GM21786 (cell line): ENCODE results near the gene IGF2R.

Source experiments
- ATAC-seq: cut with Tn5 transposase; IDR thresholded peaks from one replicate; pipeline ENCODE4 v1.9.1; 2021; ENCODE audit not compliant: unreplicated experiment

Gene IGF2R

DNA sequence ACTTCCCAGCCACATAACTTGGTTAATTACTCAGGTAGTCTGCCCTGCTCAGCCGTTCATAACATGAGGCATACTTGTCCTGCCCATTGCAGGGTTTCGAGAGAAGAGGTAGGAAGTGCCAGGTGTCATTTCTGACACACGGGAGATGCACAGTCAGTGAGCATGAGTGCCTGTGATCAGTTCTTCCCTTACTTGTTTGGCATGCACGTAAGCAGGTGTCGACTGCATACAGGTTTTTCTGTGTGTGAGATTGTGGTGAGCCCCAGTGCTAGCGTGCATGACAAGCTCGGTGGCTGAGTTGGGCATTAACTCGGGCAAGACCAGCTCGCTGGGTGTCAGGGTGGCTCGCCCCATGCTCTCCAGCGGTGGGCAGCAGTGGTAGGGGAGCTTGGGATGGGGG is 101.5 kb downstream of the IGF2R start:
- no peak for ATAC-seq

DNA sequence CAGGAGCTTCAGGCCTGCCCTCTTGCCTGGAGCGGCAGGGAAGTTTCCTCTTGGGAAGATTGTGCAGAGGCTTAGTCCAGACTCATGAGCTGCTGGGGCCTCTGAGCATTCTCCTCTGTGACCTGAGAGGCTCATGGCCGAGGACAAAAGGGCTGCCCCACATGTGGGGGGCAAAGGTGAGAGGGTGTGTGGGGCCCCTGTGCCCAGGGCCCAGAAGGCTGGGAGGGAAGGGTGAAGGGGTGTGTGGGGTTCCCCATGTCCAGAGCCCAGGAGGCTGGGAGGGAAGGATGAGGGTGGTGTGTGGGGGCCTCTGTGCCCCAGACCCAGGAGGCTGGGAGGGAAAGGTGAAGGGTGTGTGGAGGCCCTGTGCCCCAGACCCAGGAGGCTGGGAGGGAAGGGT is 101.9 kb downstream of the IGF2R start:
- ATAC-seq: no peak

DNA sequence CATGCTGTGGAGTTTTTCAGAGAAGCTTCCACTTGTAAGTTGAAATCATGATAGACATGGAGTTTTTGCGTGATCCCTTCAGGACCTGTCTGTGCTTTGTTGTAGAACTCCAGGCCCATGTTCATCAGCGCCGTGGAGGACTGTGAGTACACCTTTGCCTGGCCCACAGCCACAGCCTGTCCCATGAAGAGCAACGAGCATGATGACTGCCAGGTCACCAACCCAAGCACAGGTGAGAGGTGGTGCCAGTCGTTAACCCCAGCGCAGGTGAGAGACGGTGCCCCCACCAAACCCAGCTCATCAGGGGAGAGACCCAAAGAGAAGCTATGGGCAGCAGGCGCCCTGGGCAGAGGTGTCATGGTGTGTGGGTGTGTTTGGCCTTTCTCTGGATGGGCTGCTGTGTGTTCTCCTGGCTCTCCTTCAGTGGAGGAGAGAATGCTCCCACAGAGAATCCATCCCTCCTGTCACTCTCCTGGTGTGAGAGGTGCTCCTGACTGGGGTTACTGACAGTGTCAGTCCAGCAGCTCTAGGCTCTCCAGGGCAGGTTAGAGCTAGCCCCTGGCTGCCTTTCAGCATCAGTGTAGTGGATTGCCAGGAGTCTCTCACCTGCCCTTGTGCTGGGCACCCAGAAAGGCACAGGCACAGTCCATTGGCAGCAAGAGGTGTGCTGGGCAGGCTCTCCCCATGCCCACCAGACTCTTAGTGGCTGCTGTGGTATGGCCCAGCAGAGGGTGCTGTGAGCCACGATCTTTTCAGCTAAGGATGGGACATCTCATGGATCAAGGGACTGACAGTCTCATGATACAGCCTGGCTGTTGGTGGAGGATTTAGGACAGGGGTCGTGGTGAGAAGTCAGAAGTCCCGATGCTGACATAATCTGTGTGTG is 103.2 kb downstream of the IGF2R start:
- no peak for ATAC-seq

DNA sequence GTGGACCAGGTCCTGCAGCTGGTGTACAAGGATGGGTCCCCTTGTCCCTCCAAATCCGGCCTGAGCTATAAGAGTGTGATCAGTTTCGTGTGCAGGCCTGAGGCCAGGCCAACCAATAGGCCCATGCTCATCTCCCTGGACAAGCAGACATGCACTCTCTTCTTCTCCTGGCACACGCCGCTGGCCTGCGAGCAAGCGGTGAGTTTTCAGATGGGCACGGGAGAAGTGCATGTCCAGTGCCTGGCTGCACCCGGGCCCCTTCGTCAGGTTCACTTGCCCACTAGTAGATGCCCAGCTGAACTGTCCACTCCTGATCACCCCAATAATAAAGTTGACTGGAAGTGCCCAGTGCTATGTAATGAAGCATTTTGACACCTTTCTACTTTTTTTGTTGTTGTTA is 104.4 kb downstream of the IGF2R start:
- ATAC-seq: no peak

DNA sequence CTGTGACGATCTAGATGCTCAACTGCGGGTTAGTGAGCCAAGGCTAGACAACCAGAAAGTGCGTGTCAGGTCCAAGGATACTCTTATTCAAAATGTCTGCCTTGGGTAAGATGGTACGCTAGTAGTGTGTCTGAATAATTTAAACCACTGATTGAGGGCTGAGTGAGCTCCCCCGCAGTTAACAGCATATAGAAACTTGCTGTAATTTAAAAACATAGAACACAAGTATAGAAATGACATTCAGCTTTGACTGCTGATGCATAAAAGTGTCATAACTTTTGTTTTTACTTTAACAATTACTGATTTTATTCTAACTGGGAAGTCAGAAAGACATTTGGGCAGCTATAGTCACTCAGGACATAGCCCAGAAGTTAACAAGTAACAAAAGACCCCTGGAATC is 107.1 kb downstream of the IGF2R start:
- no peak for ATAC-seq

DNA sequence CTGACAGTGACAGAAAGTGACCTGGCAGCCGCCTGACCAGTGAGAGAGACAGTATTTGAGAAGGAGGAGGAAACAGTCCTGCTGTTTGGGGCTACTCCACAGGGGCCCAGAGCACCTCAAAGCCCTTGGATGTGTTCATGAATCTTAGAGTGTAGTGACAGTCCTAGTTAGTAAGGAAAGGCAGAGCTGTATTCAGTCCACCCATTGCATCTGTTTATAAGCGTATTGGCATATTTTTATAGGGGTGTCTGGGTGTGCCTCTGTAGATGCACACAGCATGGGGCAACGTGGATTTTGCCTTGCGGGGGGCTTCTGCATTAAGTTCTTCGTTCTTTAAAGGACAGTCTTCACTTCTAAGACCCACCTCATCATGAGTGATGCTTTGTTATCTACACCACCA is 108.1 kb downstream of the IGF2R start:
- no peak for ATAC-seq

DNA sequence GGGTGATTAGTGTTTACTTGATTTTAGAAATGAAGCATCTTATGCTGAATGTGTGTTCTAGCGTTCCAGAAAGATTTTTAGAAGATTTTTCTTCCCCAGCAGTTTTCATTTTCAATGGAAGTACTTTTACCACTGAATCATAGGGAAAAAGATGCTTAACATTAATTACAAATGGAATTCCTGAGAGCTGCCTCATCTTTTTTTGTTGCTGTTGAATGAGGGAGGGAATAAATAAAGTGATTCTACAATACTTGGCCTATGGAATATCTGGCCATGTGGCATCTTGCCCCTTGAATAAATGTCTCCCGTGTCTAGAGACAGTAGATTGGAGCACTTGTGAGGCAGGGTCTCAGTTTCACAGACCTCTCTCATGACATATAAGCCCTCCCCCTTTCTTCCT is 108.6 kb downstream of the IGF2R start:
- no peak for ATAC-seq

DNA sequence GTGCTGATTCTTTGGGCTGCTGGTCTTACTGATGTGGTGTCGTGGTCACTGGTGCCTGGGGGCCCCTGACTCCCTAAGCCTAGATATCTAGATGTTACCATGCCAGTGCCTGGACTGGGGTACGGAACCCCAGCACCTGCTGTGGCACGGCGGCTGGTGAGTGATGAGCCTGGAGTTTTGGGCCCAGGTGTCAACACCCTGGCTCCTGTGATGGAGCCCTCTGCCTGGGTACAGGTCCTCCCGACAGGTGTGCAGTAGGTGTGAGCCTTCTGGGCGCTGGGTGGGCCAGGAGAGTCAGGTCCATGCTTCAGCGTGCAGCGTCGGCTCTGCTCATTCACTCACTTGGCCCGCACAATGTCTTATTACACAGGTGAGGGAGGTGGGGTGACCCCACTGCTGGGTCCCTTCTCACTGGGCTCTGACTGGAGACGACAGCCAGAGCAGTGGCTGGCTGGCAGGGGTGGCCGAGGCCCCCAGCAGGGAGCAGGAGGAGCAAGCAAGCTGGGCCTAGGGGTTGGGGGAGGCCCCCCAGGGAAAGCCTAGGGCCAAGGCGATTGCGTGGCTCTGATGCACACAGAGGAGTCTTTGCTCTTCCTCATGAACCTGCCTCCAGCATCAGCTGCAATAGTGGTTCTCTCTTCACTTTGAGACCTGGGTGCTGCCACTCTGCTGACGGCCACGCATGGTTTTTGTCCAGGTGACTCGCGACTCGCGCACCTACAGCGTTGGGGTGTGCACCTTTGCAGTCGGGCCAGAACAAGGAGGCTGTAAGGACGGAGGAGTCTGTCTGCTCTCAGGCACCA is 110.2 kb downstream of the IGF2R start:
- ATAC-seq: no peak

DNA sequence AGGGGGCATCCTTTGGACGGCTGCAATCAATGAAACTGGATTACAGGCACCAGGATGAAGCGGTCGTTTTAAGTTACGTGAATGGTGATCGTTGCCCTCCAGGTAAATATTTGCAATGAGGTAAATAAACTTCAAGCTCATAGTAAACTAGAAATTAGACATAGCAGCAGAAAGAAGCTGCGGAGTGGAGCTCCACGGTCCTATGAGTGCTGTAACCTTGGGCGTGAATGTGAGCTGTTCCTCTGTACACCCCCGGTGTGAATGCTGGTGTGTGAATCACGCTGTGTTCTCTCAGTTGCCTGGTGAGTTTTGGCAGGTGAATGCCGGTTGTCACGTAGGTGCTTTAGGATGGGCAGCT is 110.8 kb downstream of the IGF2R start:
- no peak for ATAC-seq

DNA sequence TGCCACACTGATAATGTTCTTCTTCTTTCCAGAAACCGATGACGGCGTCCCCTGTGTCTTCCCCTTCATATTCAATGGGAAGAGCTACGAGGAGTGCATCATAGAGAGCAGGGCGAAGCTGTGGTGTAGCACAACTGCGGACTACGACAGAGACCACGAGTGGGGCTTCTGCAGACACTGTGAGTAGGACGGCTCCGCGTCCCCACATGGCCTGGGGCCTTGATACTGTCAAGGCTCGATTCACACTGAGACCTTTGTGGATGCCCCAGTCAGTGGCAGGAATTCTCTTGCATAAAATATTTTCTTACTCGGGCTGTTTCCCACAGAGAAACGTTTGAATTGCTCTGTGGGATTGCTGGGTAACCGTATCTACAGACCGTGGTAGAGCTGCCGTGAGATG is 111.2 kb downstream of the IGF2R start:
- no peak for ATAC-seq

DNA sequence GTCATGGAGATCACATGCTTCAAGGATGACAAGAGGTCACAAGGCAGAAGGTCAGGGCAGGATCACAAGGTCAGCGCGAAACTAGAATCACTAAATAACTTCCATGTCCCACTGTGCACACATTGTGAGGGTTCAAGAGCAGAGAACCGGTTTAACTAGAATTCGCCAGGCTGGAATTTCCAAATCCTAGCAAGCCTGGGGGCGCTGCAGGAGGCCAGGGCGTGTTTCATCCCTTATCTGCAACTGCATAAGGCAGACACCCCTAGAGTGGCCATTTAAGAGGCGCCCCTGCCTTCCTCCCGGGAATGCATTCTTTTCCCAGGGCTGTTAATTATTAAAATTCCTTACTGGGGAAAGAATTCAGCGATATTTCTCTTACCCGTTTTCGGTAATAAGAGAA is 112.5 kb downstream of the IGF2R start:
- ATAC-seq: no peak

DNA sequence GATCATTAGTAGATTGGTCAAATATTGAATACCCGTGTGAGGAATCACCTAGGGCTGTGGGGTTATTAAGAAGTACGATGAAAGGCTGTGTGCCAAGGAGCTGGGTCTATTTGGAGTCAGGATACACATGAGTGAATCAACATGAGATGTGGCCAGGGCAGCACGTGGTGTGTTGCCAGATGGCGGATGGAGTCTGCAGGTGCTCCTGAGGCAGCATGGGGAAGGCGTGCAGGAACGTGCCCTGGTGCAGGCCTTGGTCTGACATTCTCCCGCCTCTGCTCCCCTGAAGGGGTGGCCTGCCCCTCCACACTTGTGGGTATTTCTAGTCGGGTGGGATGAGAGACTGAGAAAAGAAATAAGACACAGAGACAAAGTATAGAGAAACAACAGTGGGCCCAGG is 113.7 kb downstream of the IGF2R start:
- ATAC-seq: no peak

DNA sequence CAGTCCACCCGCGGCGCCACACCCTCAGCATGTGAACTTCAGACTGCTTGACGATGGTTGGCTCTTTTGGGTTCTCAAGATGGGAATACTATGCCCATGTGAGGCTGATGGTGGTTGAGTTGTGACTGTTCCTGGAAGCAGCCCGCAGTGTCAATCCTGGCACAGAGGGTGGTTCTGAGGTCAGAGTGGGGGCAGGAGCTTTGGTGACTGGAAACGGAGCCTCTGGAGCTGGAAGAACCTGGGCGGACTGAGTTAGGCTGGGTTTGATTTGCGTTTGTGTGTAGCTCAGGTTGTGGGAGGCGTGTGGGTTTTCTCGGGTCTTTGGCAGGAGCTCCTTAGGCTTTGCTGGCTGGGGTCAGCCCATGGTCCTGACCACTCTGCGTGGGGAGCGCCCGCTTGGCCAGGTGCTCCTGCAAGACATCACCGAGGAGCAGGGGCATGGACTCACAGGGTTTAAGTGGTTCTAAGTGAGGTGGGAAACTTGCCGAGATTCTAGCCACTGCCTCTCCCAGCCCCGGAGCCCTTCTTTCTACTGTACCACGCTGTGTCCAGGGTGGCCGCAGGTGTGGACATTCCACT is 115.4 kb downstream of the IGF2R start:
- no peak for ATAC-seq

DNA sequence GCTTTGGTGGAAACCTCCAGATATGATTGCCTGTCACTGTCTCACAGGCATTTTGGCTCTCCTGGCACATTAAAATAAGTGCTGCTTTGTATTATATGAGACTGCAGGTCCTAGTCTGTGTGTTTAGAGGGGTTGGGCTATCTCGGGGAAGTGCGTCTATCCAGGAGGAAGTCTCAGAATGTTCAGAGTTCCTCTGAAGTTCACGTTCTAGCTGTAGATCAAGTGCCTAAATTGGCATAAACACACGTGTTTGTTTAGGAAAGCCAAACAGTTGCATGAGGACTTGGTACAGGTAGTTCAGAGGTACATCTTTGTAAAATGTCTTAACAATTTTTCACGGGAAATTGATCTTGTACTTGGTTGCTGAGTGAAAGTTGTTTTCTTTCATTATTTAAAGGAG is 116.3 kb downstream of the IGF2R start:
- ATAC-seq: no peak

DNA sequence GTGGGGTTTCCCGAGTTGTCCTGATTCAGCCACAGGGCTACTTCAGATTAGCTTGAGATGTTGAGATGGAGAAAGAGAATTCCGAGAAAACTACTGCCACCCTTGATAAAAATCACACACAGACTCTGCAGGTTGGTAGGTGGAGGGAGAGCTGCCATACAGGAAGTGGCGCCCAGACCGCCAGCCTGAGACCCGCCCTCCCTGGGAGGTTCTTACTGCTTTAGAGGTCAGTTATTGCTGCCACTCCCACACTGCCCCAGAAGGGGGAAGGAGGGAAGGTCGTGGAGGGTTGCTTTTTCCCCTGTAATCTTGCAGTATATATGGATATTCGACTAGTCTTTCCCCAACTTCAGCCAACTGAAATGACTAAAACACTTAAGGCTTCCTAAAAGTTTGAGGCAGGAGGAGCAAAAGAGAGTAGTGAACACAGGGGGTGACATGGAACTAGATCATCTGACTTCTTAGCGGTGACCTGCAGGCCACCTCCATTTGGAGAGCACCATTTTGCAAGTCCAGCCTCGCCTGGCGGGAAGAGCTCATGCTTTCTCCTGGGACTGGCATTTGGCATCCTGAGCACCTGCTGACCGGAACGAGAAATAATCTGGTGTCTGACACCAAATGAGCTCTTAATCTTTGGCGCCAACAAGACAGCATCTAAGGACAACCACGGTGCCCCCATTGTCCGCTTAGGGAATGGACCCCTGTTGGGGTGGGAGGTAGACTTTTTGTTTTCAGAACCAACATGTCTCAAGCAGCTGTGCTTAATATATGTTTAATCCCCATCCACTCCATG is 117.0 kb downstream of the IGF2R start:
- no peak for ATAC-seq

DNA sequence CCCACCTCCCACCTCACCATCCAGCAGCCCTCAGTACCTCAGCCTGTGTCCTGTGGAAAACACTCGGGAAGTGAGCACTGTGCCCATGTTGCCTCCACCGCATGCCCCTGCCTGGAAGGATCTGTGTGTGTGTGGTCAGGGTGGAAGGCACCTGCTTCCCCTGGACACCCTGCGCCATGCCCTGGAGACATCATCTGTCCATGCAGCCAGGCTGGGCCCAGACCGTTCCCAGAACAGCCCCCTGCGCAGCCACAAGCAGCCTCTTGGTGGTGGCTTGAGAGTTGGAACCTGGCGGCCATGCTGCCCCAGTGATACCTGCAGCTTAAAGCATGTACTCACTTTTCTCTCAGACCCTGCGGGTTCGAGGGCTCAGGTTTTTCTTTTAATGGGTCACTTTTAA is 117.9 kb downstream of the IGF2R start:
- no peak for ATAC-seq

DNA sequence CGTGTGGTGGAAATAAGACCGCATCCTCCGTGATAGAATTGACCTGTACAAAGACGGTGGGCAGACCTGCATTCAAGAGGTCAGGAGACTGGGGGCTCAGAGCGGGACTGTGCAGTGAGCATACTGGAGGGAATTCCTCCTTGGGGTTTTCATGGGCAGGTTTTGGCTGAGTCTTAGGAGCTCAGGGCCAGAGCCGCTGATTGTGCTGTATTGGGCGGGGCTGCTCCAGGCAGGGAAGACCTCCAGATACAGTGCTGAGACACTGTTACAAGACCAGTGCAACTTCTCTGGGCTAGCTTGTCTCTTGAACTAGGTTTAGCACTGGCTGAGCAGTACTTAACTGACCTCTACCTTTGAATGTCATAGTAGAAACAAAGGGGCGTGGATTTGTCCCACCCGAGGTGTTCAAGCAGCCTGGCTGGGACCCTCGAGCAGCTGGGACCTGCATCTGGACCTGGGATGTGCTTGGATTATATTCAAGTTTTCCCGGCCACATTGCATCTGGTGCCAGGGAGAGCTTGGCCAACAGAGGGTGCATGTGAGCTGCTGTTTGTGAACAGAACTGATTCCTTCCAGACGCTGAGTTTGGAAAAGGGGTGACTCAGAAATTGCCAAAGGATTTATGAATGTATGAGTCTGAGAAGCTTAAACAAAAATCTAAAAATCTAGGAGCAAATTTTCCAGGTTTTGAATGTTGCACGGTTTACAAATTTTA is 119.3 kb downstream of the IGF2R start:
- ATAC-seq: no peak

DNA sequence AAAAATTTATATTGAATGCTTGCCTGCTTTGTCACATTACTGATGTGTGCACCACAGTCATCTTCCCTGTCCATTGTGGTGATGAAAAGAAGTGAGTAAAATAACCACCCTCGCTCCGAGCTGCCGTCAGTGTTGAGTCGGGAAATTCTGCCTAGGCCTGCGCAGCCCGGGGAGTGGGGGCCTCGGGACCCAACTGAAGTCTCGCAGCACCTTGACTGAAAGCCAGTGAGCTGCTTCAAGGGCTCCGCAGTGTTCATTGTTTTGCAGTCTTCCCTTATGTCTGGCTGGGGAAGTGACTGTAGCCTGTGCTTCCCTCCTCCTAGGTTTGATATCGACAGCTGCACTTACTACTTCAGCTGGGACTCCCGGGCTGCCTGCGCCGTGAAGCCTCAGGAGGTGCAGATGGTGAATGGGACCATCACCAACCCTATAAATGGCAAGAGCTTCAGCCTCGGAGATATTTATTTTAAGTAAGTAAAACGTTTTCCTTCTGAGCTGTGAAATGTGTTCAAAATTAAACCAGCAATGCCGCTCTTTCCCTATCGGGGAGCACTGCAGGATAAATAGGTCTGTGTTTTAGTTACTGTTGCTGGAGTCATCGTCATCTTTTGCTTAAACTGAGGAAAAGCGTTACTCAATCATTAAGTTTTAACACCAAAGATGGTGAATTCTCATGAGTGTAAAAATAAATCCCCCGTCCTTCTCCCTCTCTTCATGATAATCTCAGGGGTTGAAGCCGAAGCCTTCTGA is 120.1 kb downstream of the IGF2R start:
- no peak for ATAC-seq

DNA sequence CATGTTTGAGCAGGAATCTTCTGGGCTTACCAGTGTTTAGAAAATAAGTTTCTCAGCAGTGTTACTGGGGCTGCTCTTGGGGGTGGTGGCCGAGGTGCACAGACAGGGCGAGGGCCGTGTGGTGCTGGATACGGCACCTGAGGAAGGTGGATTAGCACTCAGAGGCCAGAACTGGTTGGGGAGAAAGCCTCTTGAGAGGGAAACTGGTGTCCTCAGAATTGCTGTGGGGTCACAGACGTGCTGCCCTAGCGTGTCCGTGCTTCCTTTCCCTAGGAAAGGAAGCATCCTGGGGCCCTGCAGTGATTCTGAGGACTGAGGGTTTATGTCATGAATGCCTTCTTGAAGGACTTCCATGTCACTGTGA is 120.6 kb downstream of the IGF2R start:
- no peak for ATAC-seq
